ENCODE measurements around the gene FERMT1.
"Not testable (repeated sequence)": the region's sequence is repeated elsewhere in the genome, so short reads cannot be mapped to it uniquely, and the experiment has no call there.

Gene FERMT1

DNA sequence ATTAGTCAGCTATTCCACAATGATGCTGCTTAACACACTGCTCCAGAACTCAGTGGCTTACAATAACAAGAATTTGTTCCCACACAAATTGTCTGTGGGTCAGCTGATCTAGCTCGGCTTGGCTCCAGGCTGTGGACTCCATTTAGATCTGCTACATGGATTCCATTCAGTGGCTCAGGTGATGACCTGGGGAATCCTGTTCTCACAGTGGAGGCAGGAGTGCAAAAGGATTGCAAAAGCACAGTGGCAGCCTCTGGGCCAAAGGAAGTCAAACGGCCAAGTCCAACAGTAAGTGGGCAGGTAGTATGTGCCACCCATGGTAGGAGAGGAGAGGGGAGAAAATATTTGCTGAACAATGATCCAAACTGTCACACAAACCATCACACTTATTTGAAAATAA, 53.2 kb downstream of the FERMT1 start:
- no peak for DNase-seq (ENCODE audit: low spot score)

DNA sequence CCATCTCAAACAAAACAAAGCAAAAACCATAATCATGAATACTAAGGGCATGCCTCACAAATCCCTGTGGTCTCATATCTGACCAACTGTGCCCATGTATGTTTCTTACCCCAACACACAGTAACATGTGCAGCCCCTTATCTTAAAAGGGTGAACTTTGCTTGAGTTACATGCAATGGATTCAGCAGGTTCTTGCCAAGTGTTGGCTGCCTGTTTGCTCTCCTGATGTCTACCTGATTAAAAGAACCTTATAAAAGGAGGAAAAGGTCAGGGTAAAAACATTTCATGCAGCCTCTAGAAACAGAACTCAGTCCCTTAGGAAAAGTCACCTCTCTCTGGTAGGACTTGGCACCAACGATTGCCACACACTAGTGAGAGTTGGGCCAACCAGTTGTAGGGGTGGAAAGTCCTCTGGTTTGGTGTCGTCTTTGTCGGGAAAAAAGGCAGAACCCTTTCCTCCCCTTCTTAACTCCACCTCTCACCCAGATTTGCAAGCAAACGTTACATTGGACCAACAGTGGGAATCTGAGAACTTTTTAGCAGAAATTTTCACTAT, 55.0 kb downstream of the FERMT1 start:
- DNase-seq (ENCODE audit: low spot score) = no peak

DNA sequence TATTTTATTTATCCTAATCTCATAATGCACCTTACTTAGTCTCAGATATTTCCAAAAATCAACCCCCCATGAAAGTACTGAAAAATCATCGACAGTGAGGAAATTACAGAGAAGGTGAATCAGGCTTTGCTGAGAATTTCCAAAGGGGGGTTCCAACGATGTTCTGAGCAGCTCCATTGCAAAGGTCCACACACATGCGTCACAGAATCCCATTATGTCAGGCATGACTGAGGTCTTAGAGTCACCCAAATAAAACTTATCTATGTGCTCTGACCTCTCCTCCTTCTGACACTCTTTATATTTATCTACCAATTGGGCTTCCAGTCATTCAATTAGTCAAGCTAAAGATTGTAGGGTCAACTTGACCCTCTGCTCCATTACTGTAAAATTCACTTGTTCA, 56.2 kb downstream of the FERMT1 start:
- DNase-seq (ENCODE audit: low spot score) = no peak

DNA sequence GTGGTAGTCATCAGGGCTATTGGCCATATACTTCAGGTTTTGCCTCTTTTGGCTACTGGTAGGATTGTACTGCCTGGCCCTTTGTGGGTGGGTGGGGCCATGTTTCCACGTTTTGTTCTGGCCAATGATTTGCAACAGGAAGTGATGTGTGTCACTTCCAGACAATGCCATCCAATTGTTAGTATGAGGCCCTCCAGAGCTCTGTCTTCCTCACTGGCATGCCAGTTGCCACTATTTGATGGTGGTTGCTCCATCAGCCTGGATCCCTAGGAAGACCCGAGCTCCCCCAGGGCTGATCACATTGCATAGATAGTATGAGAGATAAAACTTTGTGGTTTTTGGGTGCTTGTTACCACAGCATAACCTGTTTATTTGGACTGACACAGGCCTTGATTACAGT, 61.3 kb downstream of the FERMT1 start:
- no peak for DNase-seq (ENCODE audit: low spot score)

DNA sequence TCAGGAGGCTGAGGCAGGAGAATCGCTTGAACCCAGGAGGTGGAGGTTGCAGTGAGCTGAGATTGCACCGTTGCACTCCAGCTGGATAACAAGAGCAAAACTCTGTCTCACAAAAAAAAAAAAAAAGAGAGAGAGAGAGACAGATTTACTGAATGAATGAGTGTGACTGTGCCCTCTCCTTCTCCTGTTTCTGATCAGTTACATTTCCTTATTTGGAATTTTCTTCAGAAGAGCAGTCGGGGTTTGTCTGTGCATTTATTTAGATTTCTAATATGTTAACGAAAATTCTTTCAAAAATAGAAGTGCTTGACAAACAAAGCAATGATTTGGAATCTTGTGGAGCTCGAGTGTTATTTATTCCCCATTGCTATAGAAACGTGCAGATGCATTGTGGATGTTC, 62.6 kb downstream of the FERMT1 start:
- no peak for DNase-seq (ENCODE audit: low spot score)

DNA sequence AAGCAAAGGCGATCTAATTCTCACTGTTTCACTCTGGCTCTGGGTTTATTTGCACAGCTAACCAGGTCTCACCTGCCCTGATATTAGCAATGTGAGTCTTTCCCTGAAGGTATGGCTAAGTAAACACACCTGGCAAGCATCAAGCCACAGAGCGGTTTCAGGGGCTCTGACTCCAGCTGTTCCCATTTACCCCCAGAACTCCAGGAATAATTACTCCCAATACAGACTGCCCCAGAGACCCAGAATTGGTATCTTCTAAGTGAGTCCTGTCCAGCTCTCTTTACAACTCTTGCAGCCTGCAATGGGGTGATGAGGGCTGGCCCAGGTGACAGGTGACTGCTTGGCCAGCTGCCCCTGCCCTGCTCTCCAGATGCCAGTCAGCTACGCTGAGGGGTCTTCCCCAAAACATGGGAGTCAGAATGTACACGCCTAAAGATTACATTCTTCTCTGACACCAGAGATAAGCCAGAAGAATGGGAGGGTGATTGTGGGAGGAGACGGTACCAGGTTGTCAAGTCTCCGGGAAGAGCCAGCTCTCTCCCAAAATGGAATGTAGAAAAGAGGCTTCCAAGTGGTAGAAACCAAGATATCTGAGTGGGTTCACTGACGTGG, 64.0 kb downstream of the FERMT1 start:
- no peak for DNase-seq (ENCODE audit: low spot score)

DNA sequence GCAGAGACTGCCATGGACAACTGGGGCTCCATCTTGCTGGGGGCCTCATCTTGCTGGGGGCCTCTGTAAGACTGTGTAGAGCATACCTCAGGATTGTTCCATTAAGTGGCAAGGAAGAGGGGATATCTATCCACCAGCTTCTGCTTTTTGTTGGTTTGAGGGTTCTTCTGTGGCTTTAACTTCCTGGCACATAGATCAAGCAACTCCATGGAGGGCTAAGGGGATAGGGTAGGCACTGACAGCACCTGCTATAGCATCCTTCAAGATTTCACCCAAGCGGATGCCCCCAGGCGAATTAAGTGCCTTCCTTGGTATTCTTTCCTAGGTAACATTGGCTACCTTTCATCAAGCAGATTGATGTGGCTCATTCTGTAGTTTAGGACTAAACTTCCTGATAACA, 65.1 kb downstream of the FERMT1 start:
- no peak for DNase-seq (ENCODE audit: low spot score)

DNA sequence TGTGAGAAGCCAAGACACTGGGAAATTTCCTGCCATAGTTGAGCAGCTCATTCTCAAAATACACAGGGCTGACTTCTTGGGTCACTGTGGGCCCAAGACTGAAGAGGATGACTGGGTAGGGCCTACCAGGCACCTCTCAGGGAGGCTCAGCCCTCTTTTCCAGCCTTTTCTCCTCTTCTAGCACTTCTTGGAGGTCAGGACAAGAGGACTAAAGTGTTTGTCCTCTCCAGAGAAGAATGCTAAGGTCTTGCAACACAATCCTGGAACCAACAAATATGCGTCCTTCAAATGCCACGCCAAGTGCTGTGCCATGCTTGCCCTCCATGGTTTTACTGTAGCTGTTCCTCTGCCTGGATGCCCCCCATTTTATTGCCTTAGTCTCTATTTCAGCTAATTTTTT, 65.7 kb downstream of the FERMT1 start:
- DNase-seq (ENCODE audit: low spot score) = no peak

DNA sequence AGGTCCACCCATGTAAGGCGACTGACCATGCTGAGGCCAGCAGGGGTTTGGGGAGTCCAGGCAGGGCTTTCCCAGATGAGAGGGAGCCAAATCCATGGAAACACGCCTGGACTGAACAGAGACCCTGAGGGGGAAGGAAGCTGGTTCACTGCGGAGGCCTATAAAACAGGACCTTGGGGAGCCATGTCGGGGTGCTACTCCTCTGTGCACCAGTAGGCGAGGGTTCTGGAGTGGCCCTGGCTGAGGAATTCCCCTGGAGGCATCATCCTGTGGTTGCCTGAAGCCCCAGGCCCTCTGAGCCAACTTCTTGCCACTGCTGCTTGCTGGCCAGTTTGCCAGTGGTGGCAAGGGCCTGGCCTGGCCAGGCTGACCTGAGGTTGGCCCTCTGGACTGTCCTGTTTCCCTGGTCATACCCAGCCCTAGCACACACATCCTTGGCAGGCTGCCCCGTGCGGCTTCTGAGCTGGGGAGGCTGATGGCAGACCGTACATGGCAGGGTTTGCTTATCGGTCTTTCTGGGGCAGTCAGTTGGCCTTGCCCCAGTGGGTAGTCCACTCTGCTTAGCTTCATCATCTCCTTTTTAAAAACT, 66.8 kb downstream of the FERMT1 start:
- no peak for DNase-seq (ENCODE audit: low spot score)

DNA sequence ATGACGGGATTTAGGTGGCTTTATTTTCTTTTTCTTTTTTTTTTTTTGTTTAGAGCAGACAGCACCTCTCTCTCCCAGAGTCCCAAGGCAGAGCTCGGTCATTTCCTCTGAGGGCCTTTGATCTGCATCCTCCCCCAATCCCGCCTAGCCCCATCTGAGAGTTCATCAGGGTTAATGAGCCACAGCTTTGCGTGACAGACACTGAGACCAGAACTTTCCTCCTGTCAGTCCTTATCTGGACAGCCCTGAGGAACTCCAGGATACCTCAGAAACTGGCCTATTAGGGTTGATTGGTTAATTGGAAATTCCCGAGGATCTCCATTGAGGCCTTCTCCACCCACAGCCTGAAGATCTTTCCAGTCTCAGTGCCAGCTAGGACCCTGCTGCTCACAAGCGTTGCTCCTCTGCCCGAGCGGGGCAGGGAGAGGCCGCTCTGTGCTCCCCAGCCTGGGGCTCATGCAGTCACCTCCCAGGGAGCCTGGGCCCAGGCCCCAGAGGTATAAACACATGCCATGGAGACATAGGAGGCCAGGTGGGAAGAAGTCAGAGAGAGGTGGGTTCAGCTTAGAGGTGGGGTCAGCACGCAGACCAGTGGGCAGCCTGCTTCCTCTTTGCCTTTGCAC, 67.6 kb downstream of the FERMT1 start:
- no peak for DNase-seq (ENCODE audit: low spot score)

DNA sequence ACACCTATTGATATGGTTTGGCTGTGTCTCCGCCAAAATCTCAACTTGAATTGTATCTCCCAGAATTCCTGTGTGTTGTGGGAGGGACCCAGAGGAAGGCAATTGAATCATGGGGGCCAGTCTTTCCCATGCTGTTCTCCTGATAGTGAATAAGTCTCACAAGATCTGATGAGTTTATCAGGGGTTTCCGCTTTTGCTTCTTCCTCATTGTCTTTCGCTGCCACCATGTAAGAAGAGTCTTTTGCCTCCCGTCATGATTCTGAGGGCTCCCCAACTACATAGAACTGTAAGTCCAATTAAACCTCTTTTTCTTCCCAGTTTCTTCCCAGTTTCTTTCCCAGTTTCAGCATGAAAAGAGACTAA, 68.2 kb downstream of the FERMT1 start:
- DNase-seq (ENCODE audit: low spot score) = not testable (repeated sequence)

DNA sequence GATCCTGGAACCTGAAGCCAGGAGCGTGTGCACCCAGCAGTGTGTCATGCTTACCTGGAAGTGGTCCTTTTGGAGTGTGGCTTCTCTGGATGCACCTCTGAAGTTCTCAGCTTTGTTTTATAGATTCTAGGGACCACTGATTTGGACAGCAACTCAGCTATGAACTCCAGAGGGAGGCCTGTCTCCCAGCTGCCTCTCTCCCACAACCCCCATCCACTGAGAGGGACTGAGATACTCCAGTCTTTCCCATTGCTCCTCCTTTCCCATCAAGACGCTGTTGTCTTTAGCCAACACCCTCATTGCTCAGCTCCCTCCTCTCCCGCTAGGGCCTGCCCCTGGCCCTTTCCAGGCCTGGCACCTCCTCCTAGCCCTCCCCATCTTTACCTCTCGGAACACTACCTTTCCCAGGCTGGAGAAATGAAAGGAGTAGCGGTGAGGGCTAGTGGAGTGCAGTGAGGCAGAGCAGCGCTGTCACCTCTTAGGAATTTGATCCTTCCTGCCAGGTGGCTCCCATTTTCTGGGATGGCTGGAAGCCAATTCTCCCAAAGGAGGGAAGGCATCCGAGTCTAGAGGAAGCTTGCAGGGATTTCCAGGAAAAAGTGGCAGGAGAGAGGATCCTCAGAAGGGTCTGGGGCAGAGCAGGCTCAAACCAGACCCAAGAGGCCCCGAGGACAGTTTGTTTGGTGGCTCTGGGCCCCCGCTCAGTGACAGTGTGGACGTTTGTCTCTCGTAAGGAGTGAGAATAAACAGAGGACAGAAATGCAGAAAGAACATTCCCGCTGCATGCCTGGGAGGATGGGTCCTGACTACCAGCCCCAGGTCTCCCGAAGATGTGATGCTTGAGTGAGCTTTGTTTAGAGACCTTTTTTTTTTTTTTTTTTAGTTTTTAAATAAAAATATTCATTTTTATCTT, 68.8 kb downstream of the FERMT1 start, which contains the start of gene LRRN4:
Gene LRRN4, minus strand, starts transcription at position 285 of the 913 bp plus-strand sequence. CDS start 1,261 bp downstream, outside the sequence.
- DNase-seq (ENCODE audit: low spot score) = no peak

DNA sequence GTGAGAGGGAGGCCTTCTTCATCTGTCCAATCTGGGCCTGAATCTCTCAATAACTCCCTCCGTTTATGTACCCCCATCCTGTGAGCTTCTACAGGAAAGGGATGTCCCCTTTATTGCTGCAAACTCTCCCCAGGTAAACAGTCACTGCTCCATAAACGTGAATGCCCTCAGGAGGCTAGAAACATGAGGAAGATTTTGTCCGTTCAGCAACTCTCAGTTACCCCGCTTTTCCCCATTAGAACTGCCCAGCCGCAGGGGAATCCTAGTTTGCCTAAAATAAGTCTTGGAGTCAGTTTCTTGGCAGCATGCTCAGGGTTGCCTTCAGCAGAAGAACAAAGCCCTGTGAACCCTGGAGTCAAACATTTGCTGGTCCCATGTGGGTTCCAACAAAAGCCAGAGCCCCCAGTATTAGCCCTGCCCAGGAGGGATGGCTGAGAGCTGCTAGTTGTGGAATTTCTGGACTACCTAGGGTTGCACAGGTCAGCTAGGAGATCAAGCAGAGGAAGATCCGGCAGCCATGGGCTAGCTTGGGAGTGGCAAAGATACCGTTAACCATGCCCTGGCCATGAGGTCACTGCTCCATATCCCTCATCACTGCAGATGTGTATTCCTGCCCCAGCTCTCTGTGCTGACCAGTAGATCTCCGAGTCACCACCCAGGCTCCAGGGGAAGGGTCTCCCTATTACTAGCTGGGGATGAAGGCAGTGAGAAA, 69.6 kb downstream of the FERMT1 start:
- DNase-seq (ENCODE audit: low spot score) = no peak

DNA sequence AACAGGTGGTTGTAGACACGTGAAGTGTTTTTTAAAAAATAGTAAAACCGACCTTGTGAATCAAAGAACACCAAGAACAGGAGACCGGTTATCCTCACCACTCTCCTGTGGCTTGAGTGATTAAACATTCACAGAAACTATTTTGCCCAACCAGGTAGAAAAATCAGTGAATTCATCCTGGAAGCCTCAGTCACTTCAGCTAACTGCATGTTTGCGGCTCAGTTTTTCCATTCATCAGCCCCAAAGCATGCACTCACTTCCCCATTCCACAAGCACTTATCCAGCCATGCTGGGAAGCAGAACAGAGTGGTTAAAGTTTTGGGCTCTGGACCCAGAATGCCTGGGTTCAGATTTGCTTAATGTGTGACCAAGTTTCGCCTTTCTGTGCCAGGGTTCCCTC, 71.3 kb downstream of the FERMT1 start:
- DNase-seq (ENCODE audit: low spot score) = no peak

DNA sequence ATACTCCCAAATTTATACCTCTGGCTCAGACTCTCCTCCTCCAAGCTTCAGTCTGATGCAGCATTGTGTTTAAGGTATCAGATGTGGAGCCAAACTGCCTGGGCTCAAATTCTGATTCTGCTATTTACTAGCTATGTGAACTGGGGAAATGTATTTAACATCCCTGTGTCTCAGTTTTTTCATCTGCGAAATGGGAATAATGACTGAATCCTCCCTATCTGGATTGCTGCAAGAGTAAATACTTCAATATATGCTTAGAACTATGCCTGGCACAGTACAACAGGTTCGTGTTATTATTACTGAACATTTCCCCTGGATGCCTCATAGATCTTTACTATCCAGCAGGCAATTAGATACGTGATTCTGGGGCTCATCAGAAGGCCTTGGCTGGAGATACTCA, 74.4 kb downstream of the FERMT1 start:
- DNase-seq (ENCODE audit: low spot score) = no peak

DNA sequence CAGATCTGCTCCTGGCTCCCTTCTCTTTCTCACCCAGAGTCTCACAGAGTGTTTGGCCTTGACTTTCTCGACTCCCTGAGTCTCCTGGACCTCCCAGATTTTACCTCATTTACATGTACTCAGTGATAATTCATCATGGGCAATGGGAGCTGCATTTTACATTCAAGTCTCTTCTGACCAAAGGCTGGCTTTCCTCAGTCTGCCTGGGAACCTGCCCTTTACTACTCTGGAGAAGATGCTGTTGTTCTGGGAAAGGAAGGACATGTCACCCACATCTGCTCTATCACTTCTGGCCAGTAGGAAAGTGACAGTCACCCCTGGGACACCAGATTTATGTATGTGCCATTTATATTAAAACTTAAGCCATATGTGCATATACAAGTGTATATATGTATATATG, 76.4 kb downstream of the FERMT1 start:
- DNase-seq (ENCODE audit: low spot score) = no peak

DNA sequence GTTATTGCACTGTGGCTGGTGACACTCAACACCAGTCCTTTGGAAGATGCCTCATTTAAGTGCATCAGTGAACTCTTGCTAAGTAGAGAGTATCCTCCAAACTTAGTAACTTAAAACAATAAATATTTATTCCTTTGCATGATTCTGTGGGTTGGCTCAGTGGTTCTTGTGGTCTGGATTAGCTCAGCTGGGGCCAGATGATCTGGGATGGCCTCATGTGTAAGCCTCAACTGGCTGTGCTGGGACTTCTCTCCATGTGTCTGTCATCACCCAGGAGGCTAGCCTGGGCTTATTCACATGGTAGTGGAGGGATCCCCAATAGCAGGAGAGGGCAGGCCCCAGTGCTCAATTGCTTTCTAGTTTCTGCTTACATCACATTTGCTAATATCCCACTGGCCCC, 77.3 kb downstream of the FERMT1 start:
- no peak for DNase-seq (ENCODE audit: low spot score)

DNA sequence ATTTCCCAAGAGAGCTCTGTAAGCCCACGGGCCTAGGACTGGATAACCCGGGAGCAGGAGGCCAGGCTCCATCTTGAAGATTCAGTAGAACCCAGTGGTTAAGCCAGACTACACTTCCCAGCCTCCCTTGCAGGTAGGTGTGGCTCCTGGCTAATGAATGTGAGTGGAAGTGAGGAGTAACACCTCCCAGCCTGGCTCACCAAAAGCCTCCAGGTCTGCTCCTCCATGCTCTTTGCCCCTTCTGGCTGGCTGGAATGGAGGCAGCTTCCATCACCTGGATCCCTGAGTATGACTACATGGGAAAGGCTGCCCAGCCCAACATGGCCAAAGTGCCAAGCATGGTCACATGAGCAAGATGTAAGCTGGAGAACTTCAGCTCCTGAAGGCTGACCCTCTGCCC, 78.7 kb downstream of the FERMT1 start:
- no peak for DNase-seq (ENCODE audit: low spot score)

DNA sequence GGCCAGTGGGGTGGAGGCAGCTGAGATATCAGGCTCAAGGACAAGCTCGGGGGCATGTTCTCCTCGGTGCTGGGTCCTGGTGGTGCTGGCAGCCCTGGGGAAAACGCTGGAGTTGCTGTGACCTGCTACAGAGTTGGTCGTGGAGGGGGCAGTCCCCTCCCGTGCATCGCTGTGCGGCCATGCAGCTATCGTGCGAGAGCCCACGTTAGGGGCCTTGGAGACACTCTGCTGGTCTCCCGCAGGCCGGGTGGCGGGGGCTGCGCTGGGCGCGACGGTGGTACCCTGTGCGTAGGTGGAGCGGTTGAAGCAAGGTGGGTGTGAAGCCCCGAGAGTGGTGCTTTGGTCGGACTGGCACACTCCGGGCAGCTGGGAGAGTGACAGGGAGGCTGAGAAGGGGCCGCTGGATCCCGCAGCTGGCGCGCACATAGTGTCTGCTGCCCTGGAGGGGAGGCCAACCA, 81.0 kb downstream of the FERMT1 start:
- no peak for DNase-seq (ENCODE audit: low spot score)

DNA sequence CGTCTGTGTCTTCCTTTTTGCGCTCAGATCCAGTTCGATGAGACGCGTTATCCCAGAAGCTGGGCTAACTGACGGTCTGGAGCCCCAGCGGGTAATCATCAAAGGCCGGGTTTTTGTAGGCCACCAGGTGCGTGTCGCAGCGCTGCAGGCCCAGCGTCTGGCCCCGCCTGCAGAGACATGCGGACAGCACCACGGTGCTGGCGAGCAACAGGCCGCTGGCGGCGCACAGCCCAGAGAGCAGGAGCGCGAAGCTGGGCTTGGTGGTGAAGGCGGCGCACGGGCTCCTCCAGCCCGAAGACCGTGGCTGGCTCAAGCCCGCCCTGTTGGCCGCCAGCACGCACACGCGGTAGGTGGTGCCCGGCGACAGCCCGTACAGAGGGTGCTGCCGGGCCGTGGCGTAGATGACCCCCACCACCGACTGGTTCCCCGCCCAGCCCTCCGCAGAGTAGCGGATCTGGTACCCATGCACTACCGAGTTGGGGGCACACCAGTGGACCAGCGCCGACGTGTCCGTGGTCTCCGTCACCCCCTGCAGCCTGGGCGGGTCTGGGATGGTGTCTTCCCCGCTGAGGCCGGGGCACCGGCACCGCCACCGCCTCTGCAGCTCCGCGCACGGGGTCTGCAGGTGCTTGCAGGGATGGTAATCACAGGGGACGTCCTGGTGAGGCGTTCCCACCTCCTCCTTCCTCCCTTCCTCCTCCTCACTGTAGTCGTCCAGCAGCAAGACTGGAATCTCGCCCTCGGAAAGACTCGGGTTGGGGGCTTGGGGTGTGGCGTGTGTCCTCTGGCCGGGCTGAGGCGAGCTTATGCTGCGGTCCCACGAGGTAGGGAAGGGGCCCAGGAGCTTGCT, 81.6 kb downstream of the FERMT1 start:
- DNase-seq (ENCODE audit: low spot score) = no peak

DNA sequence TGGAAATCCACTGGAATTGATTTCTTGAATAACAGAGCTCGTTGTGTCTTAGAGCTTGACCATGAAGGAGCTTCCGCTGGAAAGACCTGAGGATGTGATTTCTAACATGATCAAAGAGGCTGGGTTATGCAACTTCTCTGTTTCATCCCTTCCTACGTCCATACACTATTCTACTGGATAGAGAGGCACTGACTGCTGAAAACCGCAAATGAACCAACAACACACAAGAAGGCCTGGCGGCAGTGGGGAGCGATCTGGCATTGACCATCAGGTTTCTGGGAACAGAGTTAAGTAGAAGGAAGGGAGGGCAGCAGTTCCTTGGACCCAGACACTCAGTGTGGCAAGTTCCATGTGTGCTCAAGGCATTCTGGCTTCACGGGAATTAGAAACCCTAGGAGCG, 82.3 kb downstream of the FERMT1 start:
- no peak for DNase-seq (ENCODE audit: low spot score)

Data from CD4-positive, alpha-beta T cell treated with Interleukin-6 at 100 ng/mL for 8 hours (primary cell).